H9 (cell line): Measurements from ENCODE around the gene NACAD. TPM values are rescaled to one million over a fixed set of nuclear protein-coding genes. Genes with fewer than 3 reads are reported as not detected.

ENCODE experiments used
- DNase-seq: peaks from one replicate; pipeline ENCODE4 v3.0.0-alpha.2; 2017
- H2AFZ ChIP-seq: one replicate; pipeline ENCODE4 v1.6.1; 2013; ENCODE audit warnings: mild to moderate bottlenecking, low read length, control low read depth, moderate library complexity
- H2AK5ac ChIP-seq: 2 replicates; pipeline ENCODE4 v1.6.1; 2013; ENCODE audit warnings: low read length, control low read depth, mixed read lengths; ENCODE audit not compliant: insufficient read length
- H2BK120ac ChIP-seq: one replicate; pipeline ENCODE4 v1.6.1; 2013; ENCODE audit warnings: low read depth, mild to moderate bottlenecking, low read length, control low read depth, inconsistent platforms; ENCODE audit not compliant: poor library complexity, severe bottlenecking
- H2BK12ac ChIP-seq: 2 replicates; pipeline ENCODE4 v1.6.1; 2013; ENCODE audit warnings: low read length, control low read depth, mixed read lengths, low read depth; ENCODE audit not compliant: insufficient read length
- H2BK15ac ChIP-seq: 2 replicates; pipeline ENCODE4 v1.6.1; 2013; ENCODE audit warnings: low read depth, low read length, control low read depth
- H2BK20ac ChIP-seq: one replicate; pipeline ENCODE4 v1.6.1; 2013; ENCODE audit warnings: low read depth, mild to moderate bottlenecking, low read length, control low read depth, inconsistent platforms; ENCODE audit not compliant: poor library complexity, severe bottlenecking
- H2BK5ac ChIP-seq: 2 replicates; pipeline ENCODE4 v1.6.1; 2013; ENCODE audit warnings: low read length, control low read depth, mixed read lengths; ENCODE audit not compliant: insufficient read length
- H3K14ac ChIP-seq: 2 replicates; pipeline ENCODE4 v1.6.1; 2013; ENCODE audit warnings: low read length, control low read depth; ENCODE audit not compliant: insufficient read depth
- H3K18ac ChIP-seq: 2 replicates; pipeline ENCODE4 v1.6.1; 2013; ENCODE audit warnings: low read depth, mild to moderate bottlenecking, mixed read lengths, low read length, control low read depth; ENCODE audit not compliant: insufficient read length
- H3K23ac ChIP-seq: 2 replicates; pipeline ENCODE4 v1.6.1; 2013; ENCODE audit warnings: low read length, control low read depth, mixed read lengths, low read depth; ENCODE audit not compliant: insufficient read length
- H3K23me2 ChIP-seq: 2 replicates; pipeline ENCODE4 v1.6.1; 2013; ENCODE audit warnings: low read depth, mild to moderate bottlenecking, mixed read lengths, low read length, control low read depth; ENCODE audit not compliant: insufficient read length, poor library complexity, severe bottlenecking
- H3K27ac ChIP-seq: 2 replicates; pipeline ENCODE4 v1.5.1; 2013; ENCODE audit warnings: low read length, control low read depth, mixed read lengths, low read depth; ENCODE audit not compliant: insufficient read length
- H3K27me3 ChIP-seq: 2 replicates; pipeline ENCODE4 v1.6.1; 2013; ENCODE audit warnings: low read length, control low read depth, inconsistent platforms; ENCODE audit not compliant: insufficient read depth
- H3K4ac ChIP-seq: 2 replicates; pipeline ENCODE4 v1.6.1; 2013; ENCODE audit warnings: low read depth, mild to moderate bottlenecking, control low read depth, inconsistent platforms, low read length, moderate library complexity
- H3K4me1 ChIP-seq: 2 replicates; pipeline ENCODE4 v1.6.1; 2013; ENCODE audit warnings: low read length, control low read depth, inconsistent platforms; ENCODE audit not compliant: insufficient read depth
- H3K4me2 ChIP-seq: 2 replicates; pipeline ENCODE4 v1.6.1; 2013; ENCODE audit warnings: low read length, control low read depth, mixed read lengths; ENCODE audit not compliant: insufficient read length, insufficient read depth
- H3K56ac ChIP-seq: 2 replicates; pipeline ENCODE4 v1.6.1; 2013; ENCODE audit warnings: low read depth, mild to moderate bottlenecking, mixed read lengths, low read length, control low read depth; ENCODE audit not compliant: insufficient read length
- H3K79me1 ChIP-seq: 2 replicates; pipeline ENCODE4 v1.6.1; 2013; ENCODE audit warnings: low read depth, mild to moderate bottlenecking, moderate library complexity, low read length, control low read depth, inconsistent platforms; ENCODE audit not compliant: insufficient read depth, poor library complexity, severe bottlenecking
- H3K79me2 ChIP-seq: 2 replicates; pipeline ENCODE4 v1.6.1; 2013; ENCODE audit warnings: low read length, control low read depth, inconsistent platforms; ENCODE audit not compliant: insufficient read depth
- H3K9ac ChIP-seq: 2 replicates; pipeline ENCODE4 v1.6.1; 2013; ENCODE audit warnings: low read length, control low read depth, mixed read lengths; ENCODE audit not compliant: insufficient read length; ENCODE audit errors: extremely low read depth
- H3K9me3 ChIP-seq: one replicate; pipeline ENCODE4 v1.6.1; 2013; ENCODE audit warnings: low read depth, low read length, inconsistent platforms; ENCODE audit not compliant: control insufficient read depth
- H3T11ph ChIP-seq: one replicate; pipeline ENCODE4 v1.6.1; 2013; ENCODE audit warnings: mild to moderate bottlenecking, low read length, control low read depth, inconsistent platforms
- H4K20me1 ChIP-seq: one replicate; pipeline ENCODE4 v1.6.1; 2013; ENCODE audit not compliant: control insufficient read depth, insufficient read length, insufficient read depth
- H4K5ac ChIP-seq: 2 replicates; pipeline ENCODE4 v1.6.1; 2013; ENCODE audit warnings: low read depth, mild to moderate bottlenecking, mixed read lengths, low read length, control low read depth; ENCODE audit not compliant: insufficient read length
- H4K8ac ChIP-seq: replicated peaks from 2 replicates; pipeline ENCODE4 v1.6.1; 2013; ENCODE audit warnings: low read length, control low read depth, mixed read lengths, low read depth; ENCODE audit not compliant: insufficient read length
- H4K91ac ChIP-seq: 2 replicates; pipeline ENCODE4 v1.6.1; 2013; ENCODE audit warnings: low read depth, mild to moderate bottlenecking, moderate library complexity, mixed read lengths, low read length, control low read depth; ENCODE audit not compliant: insufficient read length
- H3K27ac Mint-ChIP-seq, 3 experiments: 2 replicates in 2 of 3; 3 replicates in 1 of 3; pipeline ENCODE4 v1.8.0; 2020 to 2021; ENCODE audit warnings: mixed read lengths in 3 of 3, mild to moderate bottlenecking in 1 of 3, moderate library complexity in 1 of 3
- H3K27me3 Mint-ChIP-seq: 2 replicates; pipeline ENCODE4 v1.8.0; 2021; ENCODE audit warnings: low read depth, mild to moderate bottlenecking, moderate library complexity, mixed read lengths
- H3K36me3 Mint-ChIP-seq, 3 experiments: 2 replicates in 2 of 3; 3 replicates in 1 of 3; pipeline ENCODE4 v1.8.0; 2020 to 2021; ENCODE audit warnings: low read depth in 3 of 3, mixed read lengths in 3 of 3; ENCODE audit not compliant: insufficient read depth in 1 of 3
- H3K4me1 Mint-ChIP-seq, 2 experiments: 2 replicates each; pipeline ENCODE4 v1.8.0; 2020; ENCODE audit warnings: mixed read lengths in 2 of 2
- H3K4me3 Mint-ChIP-seq, 2 experiments: 2 replicates in 1 of 2; 3 replicates in 1 of 2; pipeline ENCODE4 v1.8.0; 2020 to 2021; ENCODE audit warnings: mild to moderate bottlenecking in 2 of 2, mixed read lengths in 2 of 2, moderate library complexity in 1 of 2
- H3K9me3 Mint-ChIP-seq, 2 experiments: 2 replicates in 1 of 2; 3 replicates in 1 of 2; pipeline ENCODE4 v1.8.0; 2020; ENCODE audit warnings: mild to moderate bottlenecking in 2 of 2, mixed read lengths in 2 of 2, moderate library complexity in 1 of 2
- whole genome bisulfite sequencing: extraction: QIAGEN DNeasy Blood & Tissue Kit; methylation state at CpG from one replicate; pipeline ENCODE4 v1.1.7; 2013; ENCODE audit warnings: missing lambda C conversion rate, low lambda C conversion rate, mixed read lengths; ENCODE audit not compliant: insufficient read length; ENCODE audit errors: extremely low coverage; 5-methylcytosine and 5-hydroxymethylcytosine counted together
- total RNA-seq: library from RNA; stranded (reverse); gene quantifications from 2 replicates; pipeline ENCODE4 v1.2.1, GENCODE V29; 2021
- TF ChIP-seq, protein P1 (sequence below): fragments of 200-600 bp; sonication (generic); conservative IDR thresholded peaks from 3 replicates; pipeline ENCODE4 v1.8.0; 2021; ENCODE audit warnings: antibody characterized with exemption, mild to moderate bottlenecking

Gene NACAD
- total RNA-seq, 1 experiment from 2014 or later = 8.0 TPM

DNA sequence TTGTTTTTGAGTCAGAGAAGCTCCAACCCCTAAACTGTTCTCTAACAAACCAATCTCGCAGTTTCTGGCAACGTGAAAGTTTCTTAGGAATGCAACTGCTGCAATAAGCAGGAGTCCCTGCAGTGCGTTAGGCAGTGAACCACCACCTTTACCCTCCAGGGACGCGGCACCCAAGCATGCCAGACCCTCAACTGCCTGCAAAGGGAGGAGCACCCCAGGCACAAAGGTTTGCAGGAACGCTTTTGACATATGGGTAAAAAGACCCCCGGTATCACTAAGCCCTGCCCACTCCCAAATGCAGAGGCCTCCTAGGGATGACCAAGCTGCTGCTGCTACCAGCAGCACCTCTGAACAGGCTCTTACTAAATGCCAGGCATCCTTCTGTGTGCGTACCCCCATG, 18.1 kb upstream of the NACAD start:
- Histone ChIP-seq H3K79me1 (peaks cover 10% of the 10 kb centered on the region), H3K79me2 (peaks cover 16% of the 10 kb centered on the region; the same call in 1 of the 2 replicates), H4K5ac (no peak overlapping the region), H2AFZ (no peak overlapping the region), H4K91ac (no peak overlapping the region), H4K8ac (no peak overlapping the region), H3K4me1 (no peaks in the 10 kb centered on the region), H3K56ac (no peak overlapping the region), H3K4ac (no peak overlapping the region), H2BK120ac (no peak overlapping the region), H3K4me2 (no peak overlapping the region), H3K23ac (no peak overlapping the region), H3K27ac (no peak overlapping the region), H3K9ac (no peak overlapping the region), H4K20me1 (no peaks in the 10 kb centered on the region), H2BK15ac (no peak overlapping the region), H2BK12ac (no peak overlapping the region), H3K14ac (no peak overlapping the region), H2AK5ac (no peak overlapping the region), H3T11ph (no peak overlapping the region), H3K18ac (no peak overlapping the region), H3K9me3 (no peaks in the 10 kb centered on the region), H2BK5ac (no peak overlapping the region), H3K23me2 (no peaks in the 10 kb centered on the region), H2BK20ac (no peak overlapping the region), H3K27me3 (no peaks in the 10 kb centered on the region)
- no CpG with 5 or more reads among the region's 8 CpGs for WGBS
- Mint-ChIP-seq H3K27me3 (no peaks in the 10 kb centered on the region), H3K4me1 (peaks cover 5 to 7% of the 10 kb centered on the region in 2 experiments), H3K36me3 (peaks cover 40 to 79% (median 75%) of the 10 kb centered on the region in 3 experiments; a peak in 6 of 7 replicates), H3K27ac (no peak overlapping the region; a peak in 1 of 7 replicates), H3K9me3 (peaks cover 0 to 4% of the 10 kb centered on the region in 2 experiments; a peak in 1 of 5 replicates), H3K4me3 (no peak overlapping the region)
- TF ChIP-seq, protein P1, sequence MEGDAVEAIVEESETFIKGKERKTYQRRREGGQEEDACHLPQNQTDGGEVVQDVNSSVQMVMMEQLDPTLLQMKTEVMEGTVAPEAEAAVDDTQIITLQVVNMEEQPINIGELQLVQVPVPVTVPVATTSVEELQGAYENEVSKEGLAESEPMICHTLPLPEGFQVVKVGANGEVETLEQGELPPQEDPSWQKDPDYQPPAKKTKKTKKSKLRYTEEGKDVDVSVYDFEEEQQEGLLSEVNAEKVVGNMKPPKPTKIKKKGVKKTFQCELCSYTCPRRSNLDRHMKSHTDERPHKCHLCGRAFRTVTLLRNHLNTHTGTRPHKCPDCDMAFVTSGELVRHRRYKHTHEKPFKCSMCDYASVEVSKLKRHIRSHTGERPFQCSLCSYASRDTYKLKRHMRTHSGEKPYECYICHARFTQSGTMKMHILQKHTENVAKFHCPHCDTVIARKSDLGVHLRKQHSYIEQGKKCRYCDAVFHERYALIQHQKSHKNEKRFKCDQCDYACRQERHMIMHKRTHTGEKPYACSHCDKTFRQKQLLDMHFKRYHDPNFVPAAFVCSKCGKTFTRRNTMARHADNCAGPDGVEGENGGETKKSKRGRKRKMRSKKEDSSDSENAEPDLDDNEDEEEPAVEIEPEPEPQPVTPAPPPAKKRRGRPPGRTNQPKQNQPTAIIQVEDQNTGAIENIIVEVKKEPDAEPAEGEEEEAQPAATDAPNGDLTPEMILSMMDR = no peak
- no peak for DNase-seq
